GM12801 (cell line): Measurements from ENCODE around the gene NADSYN1.
"Not testable (repeated sequence)": the region's sequence is repeated elsewhere in the genome, so short reads cannot be mapped to it uniquely, and the experiment has no call there.

Source experiments
- CTCF ChIP-seq: IDR thresholded peaks from one replicate; pipeline ENCODE4 v1.5.1; 2011; ENCODE audit warnings: control low read depth; ENCODE audit not compliant: insufficient read length; ENCODE audit errors: extremely low read depth

NADSYN1 gene

GRCh38 chr11:71518506-71519471, 65.8 kb downstream of the NADSYN1 start:
- no peak for TF ChIP-seq CTCF

- no peak for TF ChIP-seq CTCF
Observed at GRCh38 chr11:71519546-71519945, 66.5 kb downstream of the NADSYN1 start.

- no peak for TF ChIP-seq CTCF
Observed at GRCh38 chr11:71525188-71525937, 72.4 kb downstream of the NADSYN1 start.

- TF ChIP-seq CTCF: no peak
Observed at GRCh38 chr11:71525938-71526495, 73.0 kb downstream of the NADSYN1 start.

GRCh38 chr11:71526796-71527575, 74.0 kb downstream of the NADSYN1 start, which contains the start of gene KRTAP5-7:
KRTAP5-7 (plus strand) TSS chr11:71527267; CDS start chr11:71527301, 34 bp downstream.
- TF ChIP-seq CTCF: not testable (repeated sequence)

GRCh38 chr11:71527576-71528210, 74.7 kb downstream of the NADSYN1 start:
- TF ChIP-seq CTCF: no peak
